A673 (cell line): ENCODE measurements around the gene N4BP3. TPM values are rescaled to one million over a fixed set of nuclear protein-coding genes. Genes with fewer than 3 reads are reported as not detected.

Experiments used
- BruUV-seq: library from RNA; stranded (reverse); fragments of 400-500 nt; replicated peaks from 2 replicates; lab custom pipeline; 2021; lab: Mats Ljungman, UMichigan
- CTCF ChIA-PET: fragments of 300-600 bp; sonication (Branson Sonifier 250); formaldehyde crosslinking; loops from one replicate; lab custom pipeline; 2022; ENCODE audit warnings: antibody characterized with exemption; lab: Charles Lee
- POLR2A ChIA-PET: fragments of 300-600 bp; sonication (Branson Sonifier 250); formaldehyde crosslinking; loops from one replicate; lab custom pipeline; 2022; ENCODE audit warnings: antibody characterized with exemption; ENCODE audit not compliant: low non-redundant PET; lab: Charles Lee
- DNase-seq: peaks from one replicate; pipeline ENCODE4 v3.0.0-alpha.2; 2015; ENCODE audit warnings: low spot score
- H3K27ac ChIP-seq: fragments of 200-600 bp; sonication (generic); 2 replicates; pipeline ENCODE4 v1.5.1; 2016; ENCODE audit warnings: mixed run types, low read depth, mild to moderate bottlenecking, mixed read lengths, antibody characterized with exemption, low read length; ENCODE audit not compliant: poor library complexity, severe bottlenecking
- H3K27me3 ChIP-seq: fragments of 200-600 bp; sonication (generic); replicated peaks from 2 replicates; pipeline ENCODE4 v1.6.1; 2017; ENCODE audit warnings: mixed run types, low read depth, mild to moderate bottlenecking, mixed read lengths, antibody characterized with exemption, low read length; ENCODE audit not compliant: insufficient read depth, poor library complexity
- H3K36me3 ChIP-seq: fragments of 200-600 bp; sonication (generic); 2 replicates; pipeline ENCODE4 v1.6.1; 2016; ENCODE audit warnings: mixed run types, mild to moderate bottlenecking, mixed read lengths, antibody characterized with exemption, low read length; ENCODE audit not compliant: insufficient read depth, poor library complexity, severe bottlenecking
- H3K4me1 ChIP-seq: fragments of 200-600 bp; sonication (generic); 2 replicates; pipeline ENCODE4 v1.6.1; 2017; ENCODE audit warnings: mixed run types, mild to moderate bottlenecking, mixed read lengths, antibody characterized with exemption, low read length; ENCODE audit not compliant: insufficient read depth, poor library complexity, severe bottlenecking
- H3K4me3 ChIP-seq: fragments of 200-600 bp; sonication (generic); 2 replicates; pipeline ENCODE4 v1.5.1; 2016; ENCODE audit warnings: low read depth, mixed run types, mild to moderate bottlenecking, mixed read lengths, low read length; ENCODE audit not compliant: poor library complexity, severe bottlenecking
- H3K9me3 ChIP-seq: fragments of 200-600 bp; sonication (generic); 2 replicates; pipeline ENCODE4 v1.6.1; 2016; ENCODE audit warnings: mixed run types, low read depth, mild to moderate bottlenecking, mixed read lengths, antibody characterized with exemption, low read length; ENCODE audit not compliant: poor library complexity, severe bottlenecking
- EZH2 ChIP-seq: fragments of 200-600 bp; sonication (generic); IDR thresholded peaks from 2 replicates; pipeline ENCODE4 v1.6.1; 2017; ENCODE audit warnings: borderline replicate concordance, low read depth, mild to moderate bottlenecking, mixed read lengths, antibody characterized with exemption, low read length; ENCODE audit not compliant: poor library complexity, severe bottlenecking
- intact Hi-C: fragments of 100-400 bp; cut with micrococcal nuclease; formaldehyde crosslinking; loops from one replicate; pipeline ENCODE4 v1.10.0; 2022; ENCODE audit not compliant: unreplicated experiment
- total RNA-seq: library from RNA; stranded (reverse); gene quantifications from 2 replicates; pipeline ENCODE4 v1.2.3, GENCODE V29; 2021
- TF ChIP-seq, protein P1 (sequence below): fragments of 300-800, 200-600 bp; sonication (generic); conservative IDR thresholded peaks from 2 replicates; pipeline ENCODE4 v1.5.1; 2017; ENCODE audit warnings: low read depth, mild to moderate bottlenecking, antibody characterized with exemption, low read length, moderate library complexity, mixed read lengths

Gene N4BP3
- total RNA-seq, 1 experiment from 2014 or later, result 0.73 TPM

DNA sequence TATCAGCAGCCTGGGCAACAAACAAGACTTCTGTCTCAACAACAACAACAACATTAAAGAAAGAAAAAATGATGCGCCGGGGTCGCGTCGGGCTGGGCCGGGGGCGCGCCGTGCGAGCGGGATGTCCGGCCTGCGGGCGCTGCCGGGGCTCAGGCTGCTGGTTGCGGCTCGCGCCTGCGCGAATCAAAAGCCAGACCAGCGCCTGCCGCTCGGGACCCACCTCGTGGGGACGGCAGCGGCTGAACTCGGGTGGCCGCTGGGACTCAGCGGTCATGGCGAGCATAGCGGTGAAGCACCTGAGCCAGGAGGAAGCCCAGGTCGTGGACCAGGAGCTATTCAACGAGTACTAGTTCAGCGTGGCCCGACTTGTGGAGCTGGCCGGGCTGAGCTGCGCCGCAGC is 52.2 kb downstream of the N4BP3 start:
- ChIA-PET POLR2A (no interaction called here), CTCF (interaction anchor here (0.9 kb wide), 1 partner anchor 9 kb away, joined by 4 read pairs; no protein-coding TSS in a partner anchor)
- Histone ChIP-seq H3K27me3 (no peaks in the 10 kb centered on the region), H3K36me3 (no peaks in the 10 kb centered on the region), H3K27ac (no peak overlapping the region), H3K9me3 (no peaks in the 10 kb centered on the region), H3K4me3 (no peak overlapping the region), H3K4me1 (no peaks in the 10 kb centered on the region)
- intact Hi-C loops, result no loop called here
- BruUV-seq, result no TSS peak
- DNase-seq, result no peak
- TF ChIP-seq, protein P1, sequence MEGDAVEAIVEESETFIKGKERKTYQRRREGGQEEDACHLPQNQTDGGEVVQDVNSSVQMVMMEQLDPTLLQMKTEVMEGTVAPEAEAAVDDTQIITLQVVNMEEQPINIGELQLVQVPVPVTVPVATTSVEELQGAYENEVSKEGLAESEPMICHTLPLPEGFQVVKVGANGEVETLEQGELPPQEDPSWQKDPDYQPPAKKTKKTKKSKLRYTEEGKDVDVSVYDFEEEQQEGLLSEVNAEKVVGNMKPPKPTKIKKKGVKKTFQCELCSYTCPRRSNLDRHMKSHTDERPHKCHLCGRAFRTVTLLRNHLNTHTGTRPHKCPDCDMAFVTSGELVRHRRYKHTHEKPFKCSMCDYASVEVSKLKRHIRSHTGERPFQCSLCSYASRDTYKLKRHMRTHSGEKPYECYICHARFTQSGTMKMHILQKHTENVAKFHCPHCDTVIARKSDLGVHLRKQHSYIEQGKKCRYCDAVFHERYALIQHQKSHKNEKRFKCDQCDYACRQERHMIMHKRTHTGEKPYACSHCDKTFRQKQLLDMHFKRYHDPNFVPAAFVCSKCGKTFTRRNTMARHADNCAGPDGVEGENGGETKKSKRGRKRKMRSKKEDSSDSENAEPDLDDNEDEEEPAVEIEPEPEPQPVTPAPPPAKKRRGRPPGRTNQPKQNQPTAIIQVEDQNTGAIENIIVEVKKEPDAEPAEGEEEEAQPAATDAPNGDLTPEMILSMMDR, result no peak
- TF ChIP-seq EZH2, result no peak

DNA sequence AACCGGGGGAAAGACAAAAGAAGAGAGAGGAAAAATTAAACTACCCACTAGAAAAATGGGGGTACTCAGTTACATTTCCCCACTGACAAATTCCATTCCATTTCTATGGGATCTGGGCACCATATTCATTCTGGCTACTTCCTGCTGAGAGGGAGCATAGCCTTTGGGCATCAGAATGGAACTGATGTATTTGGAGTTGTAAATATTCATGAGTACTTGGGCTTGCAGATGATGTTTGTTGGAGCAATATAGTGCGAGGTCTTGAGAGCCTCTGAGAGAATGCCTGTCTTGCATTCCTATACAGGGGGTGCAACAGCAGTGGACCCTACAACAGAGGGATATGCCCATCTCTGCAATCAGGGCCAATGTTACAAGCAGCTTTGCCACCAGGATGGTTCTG is 57.1 kb downstream of the N4BP3 start:
- H3K36me3 ChIP-seq, result no peaks in the 10 kb centered on the region
- H3K4me3 ChIP-seq, result no peak overlapping the region
- H3K4me1 ChIP-seq, result no peaks in the 10 kb centered on the region
- BruUV-seq, result no TSS peak
- H3K27me3 ChIP-seq, result no peaks in the 10 kb centered on the region
- H3K9me3 ChIP-seq, result no peaks in the 10 kb centered on the region
- intact Hi-C loops, result no loop called here
- DNase-seq, result no peak
- CTCF ChIA-PET, result no interaction called here
- POLR2A ChIA-PET, result no interaction called here
- H3K27ac ChIP-seq, result no peak overlapping the region
- TF ChIP-seq EZH2, result no peak
- TF ChIP-seq, protein P1, result no peak

DNA sequence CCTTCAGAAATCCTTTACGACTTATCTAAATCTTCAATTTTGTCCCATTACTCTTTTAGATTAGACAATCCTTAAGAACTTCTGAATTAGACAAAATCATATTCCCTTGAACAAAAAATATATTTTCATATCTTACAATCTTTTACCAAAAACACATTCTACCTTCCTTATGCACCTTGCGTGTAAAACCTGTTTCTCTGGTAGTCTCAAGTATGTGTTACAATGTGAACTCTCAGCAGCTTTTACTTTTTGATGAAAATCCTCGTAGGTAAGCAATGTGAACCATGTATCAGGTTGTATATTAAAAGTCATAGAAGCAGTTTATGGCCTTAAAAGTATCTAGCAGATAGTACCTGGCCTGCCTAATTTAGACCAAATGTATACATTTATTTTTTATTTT is 61.1 kb downstream of the N4BP3 start:
- POLR2A ChIA-PET, result no interaction called here
- no peaks in the 10 kb centered on the region for H3K9me3 ChIP-seq
- no peak for DNase-seq
- intact Hi-C loops, result no loop called here
- H3K4me1 ChIP-seq, result no peaks in the 10 kb centered on the region
- no peak overlapping the region for H3K4me3 ChIP-seq
- BruUV-seq, result no TSS peak
- no peak for TF ChIP-seq EZH2
- TF ChIP-seq, protein P1, result no peak
- H3K27ac ChIP-seq, result no peak overlapping the region
- CTCF ChIA-PET, result no interaction called here
- no peaks in the 10 kb centered on the region for H3K36me3 ChIP-seq
- no peaks in the 10 kb centered on the region for H3K27me3 ChIP-seq

Other genes starting within 250 kb of the N4BP3 start
- gene PROP1, start 117.3 kb upstream of the N4BP3 start, total RNA-seq, result not detected in 2 replicates
- gene RMND5B, start 17.5 kb downstream of the N4BP3 start, total RNA-seq, result 37.0 and 38.0 TPM in 2 replicates
- 223 and 232 TPM in 2 replicates for gene NHP2, start 40.4 kb downstream of the N4BP3 start, total RNA-seq
- gene GMCL2, start 73.8 kb downstream of the N4BP3 start, total RNA-seq, result not detected in 2 replicates
- 369 and 408 TPM in 2 replicates for gene HNRNPAB, start 91.0 kb downstream of the N4BP3 start, total RNA-seq
- gene PHYKPL, start 119.3 kb downstream of the N4BP3 start, total RNA-seq, result 43.9 and 49.0 TPM in 2 replicates